ENCODE data around the gene DYSF.
A peak's percentile ranks its signal among the peaks of the same experiment; 100 is the strongest.

The DYSF gene

GRCh38 chr2:71474116-71474743 is 20.9 kb downstream of the DYSF start:
- peak overlapping the region; percentile 73 for H2AFZ ChIP-seq (ENCODE audit: low read depth, low read length)
- no peaks in the 10 kb centered on the region for H4K20me1 ChIP-seq (ENCODE audit: insufficient read depth, low read length)
- TF ChIP-seq CTCF (IDR thresholded peaks at IDR 0.05; ENCODE audit: low read depth, low read length) = no peak
- no peak for TF ChIP-seq EZH2phosphoT487 (IDR thresholded peaks at IDR 0.05; ENCODE audit: low read depth)
- no peak overlapping the region for H3K27ac ChIP-seq (ENCODE audit: low read length)
- H3K27me3 ChIP-seq (ENCODE audit: low read depth, low read length) = 0 out of 2 replicates have a peak, but pooled peaks cover 4% of the 10 kb centered on the region
- no peak overlapping the region for H3K9ac ChIP-seq (ENCODE audit: low read length)
- H3K36me3 ChIP-seq (replicated peaks; ENCODE audit: low read depth, low read length) = no peaks in the 10 kb centered on the region
- peaks cover 14% of the 10 kb centered on the region for H3K4me1 ChIP-seq (ENCODE audit: low read length)
- no peaks in the 10 kb centered on the region for H3K9me3 ChIP-seq (ENCODE audit: insufficient read depth, low read length)
- peak overlapping the region; percentile 25 for H3K4me2 ChIP-seq (ENCODE audit: low read length)
- H3K4me3 ChIP-seq (ENCODE audit: low read length) = no peak overlapping the region
- H3K79me2 ChIP-seq (ENCODE audit: low read length) = no peaks in the 10 kb centered on the region

- H2AFZ ChIP-seq (ENCODE audit: low read depth, low read length) = peak overlapping the region; percentile 73; the same call in 1 of the 2 replicates
- peaks cover 14% of the 10 kb centered on the region for H3K4me1 ChIP-seq (ENCODE audit: low read length)
These were observed 21.5 kb downstream of the DYSF start for GRCh38 chr2:71474744-71475397.

GRCh38 chr2:71476495-71476894 is 23.1 kb downstream of the DYSF start:
- no peak overlapping the region for H3K4me2 ChIP-seq (ENCODE audit: low read length)
- no peak overlapping the region for H3K27ac ChIP-seq (ENCODE audit: low read length)
- H3K36me3 ChIP-seq (replicated peaks; ENCODE audit: low read depth, low read length) = no peaks in the 10 kb centered on the region
- no peak for TF ChIP-seq CTCF (IDR thresholded peaks at IDR 0.05; ENCODE audit: low read depth, low read length)
- TF ChIP-seq EZH2phosphoT487 (IDR thresholded peaks at IDR 0.05; ENCODE audit: low read depth) = no peak
- no peak overlapping the region for H3K9ac ChIP-seq (ENCODE audit: low read length)
- H4K20me1 ChIP-seq (ENCODE audit: insufficient read depth, low read length) = no peaks in the 10 kb centered on the region
- H3K4me1 ChIP-seq (ENCODE audit: low read length) = peaks cover 14% of the 10 kb centered on the region
- no peaks in the 10 kb centered on the region for H3K9me3 ChIP-seq (ENCODE audit: insufficient read depth, low read length)
- no peak overlapping the region for H3K4me3 ChIP-seq (ENCODE audit: low read length)
- no peak overlapping the region for H2AFZ ChIP-seq (ENCODE audit: low read depth, low read length)
- no peaks in the 10 kb centered on the region for H3K79me2 ChIP-seq (ENCODE audit: low read length)
- no peaks in the 10 kb centered on the region for H3K27me3 ChIP-seq (ENCODE audit: low read depth, low read length)

More at GRCh38 chr2:71474744-71475397, 21.5 kb downstream of the DYSF start:
- Histone ChIP-seq H4K20me1 (ENCODE audit: insufficient read depth, low read length) (no peaks in the 10 kb centered on the region), H3K4me3 (ENCODE audit: low read length) (no peak overlapping the region), H3K4me2 (ENCODE audit: low read length) (peak overlapping the region; percentile 25), H3K27ac (ENCODE audit: low read length) (no peak overlapping the region), H3K9ac (ENCODE audit: low read length) (no peak overlapping the region), H3K36me3 (replicated peaks; ENCODE audit: low read depth, low read length) (no peaks in the 10 kb centered on the region), H3K27me3 (ENCODE audit: low read depth, low read length) (no peaks in the 10 kb centered on the region), H3K79me2 (ENCODE audit: low read length) (no peaks in the 10 kb centered on the region), H3K9me3 (ENCODE audit: insufficient read depth, low read length) (no peaks in the 10 kb centered on the region)
- TF ChIP-seq EZH2phosphoT487 (IDR thresholded peaks at IDR 0.05; ENCODE audit: low read depth) (no peak), CTCF (IDR thresholded peaks at IDR 0.05; ENCODE audit: low read depth, low read length) (no peak)

DNA sequence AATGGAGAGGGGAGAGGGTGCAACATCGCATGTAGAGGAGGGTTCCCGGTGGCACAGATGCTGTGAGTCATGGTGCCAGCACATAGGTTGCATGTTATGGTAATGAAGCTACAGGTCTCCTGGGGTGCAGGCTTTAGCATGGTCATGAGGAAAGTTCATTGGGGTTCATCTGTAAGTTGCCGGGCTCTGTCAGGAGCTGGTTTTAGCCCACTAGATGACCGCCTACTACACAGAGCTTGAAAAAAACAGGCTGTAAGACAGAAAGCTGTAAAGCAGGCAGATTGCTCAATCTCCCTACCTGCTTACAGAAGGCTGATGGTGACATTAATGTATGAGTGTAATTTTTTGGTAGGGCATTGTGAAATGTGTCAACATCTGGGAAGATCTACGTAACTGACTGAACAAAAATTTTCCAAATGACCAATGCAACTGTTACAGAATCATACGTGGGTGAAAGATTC is 23.9 kb downstream of the DYSF start:
- Histone ChIP-seq H3K9ac (ENCODE audit: low read length) (no peak overlapping the region), H3K4me3 (ENCODE audit: low read length) (no peak overlapping the region), H3K36me3 (replicated peaks; ENCODE audit: low read depth, low read length) (no peaks in the 10 kb centered on the region), H4K20me1 (ENCODE audit: insufficient read depth, low read length) (no peaks in the 10 kb centered on the region), H3K79me2 (ENCODE audit: low read length) (no peaks in the 10 kb centered on the region), H2AFZ (ENCODE audit: low read depth, low read length) (no peak overlapping the region), H3K4me2 (ENCODE audit: low read length) (no peak overlapping the region), H3K4me1 (ENCODE audit: low read length) (peaks cover 14% of the 10 kb centered on the region), H3K9me3 (ENCODE audit: insufficient read depth, low read length) (no peaks in the 10 kb centered on the region), H3K27me3 (ENCODE audit: low read depth, low read length) (no peaks in the 10 kb centered on the region), H3K27ac (ENCODE audit: low read length) (no peak overlapping the region)
- TF ChIP-seq EZH2phosphoT487 (IDR thresholded peaks at IDR 0.05; ENCODE audit: low read depth) (no peak), CTCF (IDR thresholded peaks at IDR 0.05; ENCODE audit: low read depth, low read length) (no peak)
